ENCODE results near the gene GPS1. TPM values are rescaled to one million over a fixed set of nuclear protein-coding genes. Genes with fewer than 3 reads are reported as not detected.
A peak's percentile ranks its signal among the peaks of the same experiment; 100 is the strongest.

The GPS1 gene
- total and polyA plus RNA-seq, 9 of the 15 experiments (the other 6 are each of a cell fraction or from before 2014, with no cell fraction given), result 3.1 to 167 (median 69.9) TPM

DNA sequence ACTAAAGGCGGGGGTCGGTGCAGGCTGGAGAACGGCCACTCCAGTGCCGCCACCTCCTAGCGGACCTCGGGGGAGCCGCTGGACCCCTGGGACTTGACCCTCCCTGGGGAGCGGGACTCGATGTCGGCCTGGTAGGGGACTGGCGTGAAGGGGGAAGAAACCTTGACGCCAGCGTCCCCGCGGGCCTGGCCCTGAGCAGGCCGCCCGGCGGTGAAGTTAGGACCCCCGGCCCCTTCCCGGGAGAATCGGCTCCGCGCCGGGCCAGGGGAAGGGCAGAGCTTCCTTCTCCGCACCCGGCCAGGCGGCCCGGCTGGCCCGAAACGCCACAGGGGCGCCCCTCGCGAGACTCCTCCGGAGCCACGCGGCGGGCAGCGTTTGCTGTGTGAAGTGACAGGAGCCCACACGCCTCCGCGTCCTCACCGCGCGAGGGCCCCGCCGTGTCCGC, 13.5 kb downstream of the GPS1 start (continued):
- TF ChIP-seq, protein P1, sequence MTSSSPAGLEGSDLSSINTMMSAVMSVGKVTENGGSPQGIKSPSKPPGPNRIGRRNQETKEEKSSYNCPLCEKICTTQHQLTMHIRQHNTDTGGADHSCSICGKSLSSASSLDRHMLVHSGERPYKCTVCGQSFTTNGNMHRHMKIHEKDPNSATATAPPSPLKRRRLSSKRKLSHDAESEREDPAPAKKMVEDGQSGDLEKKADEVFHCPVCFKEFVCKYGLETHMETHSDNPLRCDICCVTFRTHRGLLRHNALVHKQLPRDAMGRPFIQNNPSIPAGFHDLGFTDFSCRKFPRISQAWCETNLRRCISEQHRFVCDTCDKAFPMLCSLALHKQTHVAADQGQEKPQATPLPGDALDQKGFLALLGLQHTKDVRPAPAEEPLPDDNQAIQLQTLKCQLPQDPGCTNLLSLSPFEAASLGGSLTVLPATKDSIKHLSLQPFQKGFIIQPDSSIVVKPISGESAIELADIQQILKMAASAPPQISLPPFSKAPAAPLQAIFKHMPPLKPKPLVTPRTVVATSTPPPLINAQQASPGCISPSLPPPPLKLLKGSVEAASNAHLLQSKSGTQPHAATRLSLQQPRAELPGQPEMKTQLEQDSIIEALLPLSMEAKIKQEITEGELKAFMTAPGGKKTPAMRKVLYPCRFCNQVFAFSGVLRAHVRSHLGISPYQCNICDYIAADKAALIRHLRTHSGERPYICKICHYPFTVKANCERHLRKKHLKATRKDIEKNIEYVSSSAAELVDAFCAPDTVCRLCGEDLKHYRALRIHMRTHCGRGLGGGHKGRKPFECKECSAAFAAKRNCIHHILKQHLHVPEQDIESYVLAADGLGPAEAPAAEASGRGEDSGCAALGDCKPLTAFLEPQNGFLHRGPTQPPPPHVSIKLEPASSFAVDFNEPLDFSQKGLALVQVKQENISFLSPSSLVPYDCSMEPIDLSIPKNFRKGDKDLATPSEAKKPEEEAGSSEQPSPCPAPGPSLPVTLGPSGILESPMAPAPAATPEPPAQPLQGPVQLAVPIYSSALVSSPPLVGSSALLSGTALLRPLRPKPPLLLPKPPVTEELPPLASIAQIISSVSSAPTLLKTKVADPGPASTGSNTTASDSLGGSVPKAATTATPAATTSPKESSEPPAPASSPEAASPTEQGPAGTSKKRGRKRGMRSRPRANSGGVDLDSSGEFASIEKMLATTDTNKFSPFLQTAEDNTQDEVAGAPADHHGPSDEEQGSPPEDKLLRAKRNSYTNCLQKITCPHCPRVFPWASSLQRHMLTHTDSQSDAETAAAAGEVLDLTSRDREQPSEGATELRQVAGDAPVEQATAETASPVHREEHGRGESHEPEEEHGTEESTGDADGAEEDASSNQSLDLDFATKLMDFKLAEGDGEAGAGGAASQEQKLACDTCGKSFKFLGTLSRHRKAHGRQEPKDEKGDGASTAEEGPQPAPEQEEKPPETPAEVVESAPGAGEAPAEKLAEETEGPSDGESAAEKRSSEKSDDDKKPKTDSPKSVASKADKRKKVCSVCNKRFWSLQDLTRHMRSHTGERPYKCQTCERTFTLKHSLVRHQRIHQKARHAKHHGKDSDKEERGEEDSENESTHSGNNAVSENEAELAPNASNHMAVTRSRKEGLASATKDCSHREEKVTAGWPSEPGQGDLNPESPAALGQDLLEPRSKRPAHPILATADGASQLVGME (CRISPR knock-in tag; IDR thresholded peaks at IDR 0.05), result no peak
- TF ChIP-seq SIN3A (IDR thresholded peaks at IDR 0.05; ENCODE audit: borderline replicate concordance in 2 of 2, control insufficient read depth in 1 of 2, low read depth in 2 of 2, low read length in 2 of 2) (peak in 1 of 2 experiments; percentile 57; a peak in 2 of 4 replicates), FOXP1 (CRISPR knock-in tag; IDR thresholded peaks at IDR 0.05) (no peak), SMARCC2 (IDR thresholded peaks at IDR 0.05; ENCODE audit: low read depth) (no peak), HNRNPLL (IDR thresholded peaks at IDR 0.05; ENCODE audit: low read depth, low read length, poor library complexity, severe bottlenecking) (no peak), TAF9B (IDR thresholded peaks at IDR 0.05; ENCODE audit: partially characterized antibody) (no peak), NFE2L1 (tag; IDR thresholded peaks at IDR 0.05; ENCODE audit: borderline replicate concordance, low read depth) (no peak), RBM14 (IDR thresholded peaks at IDR 0.05; ENCODE audit: borderline replicate concordance, insufficient read depth, low read depth, low read length) (0 out of 2 replicates have a peak, but pooled peaks have one; percentile 25), CXXC5 (CRISPR knock-in tag; IDR thresholded peaks at IDR 0.05) (no peak), NONO (IDR thresholded peaks at IDR 0.05; ENCODE audit: low read depth in 2 of 2, low read length in 1 of 2) (peak in 1 of 2 experiments; percentile 85; a peak in 2 of 4 replicates), PHF21A (IDR thresholded peaks at IDR 0.05; ENCODE audit: borderline replicate concordance, low read depth) (no peak), BCOR (IDR thresholded peaks at IDR 0.05) (no peak), ZBTB8A (IDR thresholded peaks at IDR 0.05; ENCODE audit: partially characterized antibody) (no peak)
- TF ChIP-seq, protein P2, sequence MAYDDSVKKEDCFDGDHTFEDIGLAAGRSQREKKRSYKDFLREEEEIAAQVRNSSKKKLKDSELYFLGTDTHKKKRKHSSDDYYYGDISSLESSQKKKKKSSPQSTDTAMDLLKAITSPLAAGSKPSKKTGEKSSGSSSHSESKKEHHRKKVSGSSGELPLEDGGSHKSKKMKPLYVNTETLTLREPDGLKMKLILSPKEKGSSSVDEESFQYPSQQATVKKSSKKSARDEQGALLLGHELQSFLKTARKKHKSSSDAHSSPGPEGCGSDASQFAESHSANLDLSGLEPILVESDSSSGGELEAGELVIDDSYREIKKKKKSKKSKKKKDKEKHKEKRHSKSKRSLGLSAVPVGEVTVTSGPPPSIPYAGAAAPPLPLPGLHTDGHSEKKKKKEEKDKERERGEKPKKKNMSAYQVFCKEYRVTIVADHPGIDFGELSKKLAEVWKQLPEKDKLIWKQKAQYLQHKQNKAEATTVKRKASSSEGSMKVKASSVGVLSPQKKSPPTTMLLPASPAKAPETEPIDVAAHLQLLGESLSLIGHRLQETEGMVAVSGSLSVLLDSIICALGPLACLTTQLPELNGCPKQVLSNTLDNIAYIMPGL (CRISPR knock-in tag; IDR thresholded peaks at IDR 0.05), result 0 out of 2 replicates have a peak, but pooled peaks have one; percentile 23
- TF ChIP-seq, protein P3, sequence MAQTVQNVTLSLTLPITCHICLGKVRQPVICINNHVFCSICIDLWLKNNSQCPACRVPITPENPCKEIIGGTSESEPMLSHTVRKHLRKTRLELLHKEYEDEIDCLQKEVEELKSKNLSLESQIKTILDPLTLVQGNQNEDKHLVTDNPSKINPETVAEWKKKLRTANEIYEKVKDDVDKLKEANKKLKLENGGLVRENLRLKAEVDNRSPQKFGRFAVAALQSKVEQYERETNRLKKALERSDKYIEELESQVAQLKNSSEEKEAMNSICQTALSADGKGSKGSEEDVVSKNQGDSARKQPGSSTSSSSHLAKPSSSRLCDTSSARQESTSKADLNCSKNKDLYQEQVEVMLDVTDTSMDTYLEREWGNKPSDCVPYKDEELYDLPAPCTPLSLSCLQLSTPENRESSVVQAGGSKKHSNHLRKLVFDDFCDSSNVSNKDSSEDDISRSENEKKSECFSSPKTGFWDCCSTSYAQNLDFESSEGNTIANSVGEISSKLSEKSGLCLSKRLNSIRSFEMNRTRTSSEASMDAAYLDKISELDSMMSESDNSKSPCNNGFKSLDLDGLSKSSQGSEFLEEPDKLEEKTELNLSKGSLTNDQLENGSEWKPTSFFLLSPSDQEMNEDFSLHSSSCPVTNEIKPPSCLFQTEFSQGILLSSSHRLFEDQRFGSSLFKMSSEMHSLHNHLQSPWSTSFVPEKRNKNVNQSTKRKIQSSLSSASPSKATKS (CRISPR knock-in tag; IDR thresholded peaks at IDR 0.05), result no peak
- TF ChIP-seq, protein P4, sequence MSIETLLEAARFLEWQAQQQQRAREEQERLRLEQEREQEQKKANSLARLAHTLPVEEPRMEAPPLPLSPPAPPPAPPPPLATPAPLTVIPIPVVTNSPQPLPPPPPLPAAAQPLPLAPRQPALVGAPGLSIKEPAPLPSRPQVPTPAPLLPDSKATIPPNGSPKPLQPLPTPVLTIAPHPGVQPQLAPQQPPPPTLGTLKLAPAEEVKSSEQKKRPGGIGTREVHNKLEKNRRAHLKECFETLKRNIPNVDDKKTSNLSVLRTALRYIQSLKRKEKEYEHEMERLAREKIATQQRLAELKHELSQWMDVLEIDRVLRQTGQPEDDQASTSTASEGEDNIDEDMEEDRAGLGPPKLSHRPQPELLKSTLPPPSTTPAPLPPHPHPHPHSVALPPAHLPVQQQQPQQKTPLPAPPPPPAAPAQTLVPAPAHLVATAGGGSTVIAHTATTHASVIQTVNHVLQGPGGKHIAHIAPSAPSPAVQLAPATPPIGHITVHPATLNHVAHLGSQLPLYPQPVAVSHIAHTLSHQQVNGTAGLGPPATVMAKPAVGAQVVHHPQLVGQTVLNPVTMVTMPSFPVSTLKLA (conservative IDR thresholded peaks at IDR 0.05), result peak in 1 of 2 experiments; percentile 69; a peak in 2 of 4 replicates

Measured in K562 (cell line).